HFFc6 (cell line): ENCODE data around the gene SNRNP70. TPM values are rescaled to one million over a fixed set of nuclear protein-coding genes. Genes with fewer than 3 reads are reported as not detected.
"Not testable (repeated sequence)": the region's sequence is repeated elsewhere in the genome, so short reads cannot be mapped to it uniquely, and the experiment has no call there.

Experiments
- DNase-seq: peaks from one replicate; pipeline ENCODE4 v3.0.0-alpha.2; 2018
- H3K27ac Mint-ChIP-seq: 2 replicates; pipeline ENCODE4 v1.8.0; 2020; ENCODE audit warnings: mild to moderate bottlenecking, mixed read lengths
- H3K27me3 Mint-ChIP-seq: 2 replicates; pipeline ENCODE4 v1.8.0; 2021; ENCODE audit warnings: mild to moderate bottlenecking, moderate library complexity, mixed read lengths; ENCODE audit not compliant: insufficient read depth
- H3K36me3 Mint-ChIP-seq: 2 replicates; pipeline ENCODE4 v1.8.0; 2021; ENCODE audit warnings: low read depth, mixed read lengths
- H3K4me1 Mint-ChIP-seq: 2 replicates; pipeline ENCODE4 v1.8.0; 2020; ENCODE audit warnings: low read depth, mixed read lengths
- H3K4me3 Mint-ChIP-seq: 2 replicates; pipeline ENCODE4 v1.8.0; 2020; ENCODE audit warnings: mild to moderate bottlenecking, moderate library complexity, mixed read lengths
- H3K9me3 Mint-ChIP-seq: 2 replicates; pipeline ENCODE4 v1.8.0; 2020; ENCODE audit warnings: mild to moderate bottlenecking, mixed read lengths
- long read RNA-seq: library from polyadenylated mRNA; unstranded; transcript quantifications from one replicate; pipeline ENCODE4 v2.0.0, GENCODE V29; 2019
- total RNA-seq, 6 experiments: library from RNA; stranded (reverse); fragmentation: NEBNext Ultra II Directional; extraction: Animal tissue kit (Norgen Biotek cat#: 25700); gene quantifications; 2 replicates in 1 of 6; 3 replicates in 5 of 6; pipeline ENCODE4 v1.2.3, GENCODE V29; 2021
- TF ChIP-seq, protein P1 (sequence below): fragments of 200-600 bp; sonication (generic); IDR thresholded peaks from 2 replicates; pipeline ENCODE4 v1.5.0; 2021; ENCODE audit warnings: antibody characterized with exemption, mild to moderate bottlenecking

SNRNP70 gene
- 100 to 1,000 TPM; 134 to 164 (median 156) TPM for total RNA-seq
- long read RNA-seq, transcript SNRNP70-206 (10 exons, 1,574 nt): major isoform, 6 of 17 reads
- long read RNA-seq, partial matches to known transcripts: 2 of 17 reads
- long read RNA-seq, other reads (novel, unspliced or antisense): 7 of 17 reads

DNA sequence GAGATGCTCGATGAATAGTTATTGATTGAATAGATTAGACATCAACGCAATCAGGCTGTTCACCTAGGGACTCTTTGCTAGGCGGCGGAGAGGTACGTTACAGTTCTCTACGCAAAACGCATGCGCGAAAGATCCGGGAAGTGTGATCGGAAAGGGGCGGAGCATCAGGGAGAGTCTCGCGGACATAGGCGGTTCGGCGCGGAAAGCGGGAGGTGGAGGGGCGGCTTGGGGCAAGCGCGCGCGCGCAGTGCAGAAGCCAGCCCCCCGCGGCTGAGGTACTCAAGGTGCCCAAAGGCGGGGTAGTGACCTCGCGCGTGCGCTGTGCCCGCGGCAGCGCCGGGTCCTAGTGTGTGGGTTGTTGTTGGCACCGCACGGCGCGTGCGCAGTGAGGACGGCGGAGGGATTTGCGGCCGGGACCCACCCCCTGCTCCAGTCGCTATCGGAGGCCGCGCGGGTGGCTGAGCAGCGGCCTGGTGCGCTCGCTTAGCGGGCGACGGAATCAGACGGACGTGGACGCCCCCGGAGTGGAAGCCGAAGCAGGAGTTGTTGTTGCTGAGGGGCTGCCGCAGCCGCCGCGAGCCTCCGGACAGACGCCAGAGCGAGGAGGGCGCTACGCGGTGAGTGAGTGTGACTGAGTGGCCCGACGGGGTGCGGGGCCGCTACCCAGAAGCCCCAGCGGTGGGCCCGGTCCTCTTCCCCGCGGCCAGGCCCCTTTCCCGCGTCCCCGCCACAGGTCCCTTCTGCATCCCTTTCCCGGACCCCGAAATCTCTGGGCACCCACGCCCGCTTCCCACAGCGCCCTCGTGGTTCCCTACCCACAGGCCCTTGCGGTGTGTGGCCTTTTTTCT is at the start of gene SNRNP70:
SNRNP70 (plus strand) TSS at position 432 of the 848 bp plus-strand sequence. CDS start 964 bp downstream, outside the sequence.
- peaks cover 29% of the 10 kb centered on the region for H3K4me1 Mint-ChIP-seq
- peak; percentile 99 for DNase-seq

DNA sequence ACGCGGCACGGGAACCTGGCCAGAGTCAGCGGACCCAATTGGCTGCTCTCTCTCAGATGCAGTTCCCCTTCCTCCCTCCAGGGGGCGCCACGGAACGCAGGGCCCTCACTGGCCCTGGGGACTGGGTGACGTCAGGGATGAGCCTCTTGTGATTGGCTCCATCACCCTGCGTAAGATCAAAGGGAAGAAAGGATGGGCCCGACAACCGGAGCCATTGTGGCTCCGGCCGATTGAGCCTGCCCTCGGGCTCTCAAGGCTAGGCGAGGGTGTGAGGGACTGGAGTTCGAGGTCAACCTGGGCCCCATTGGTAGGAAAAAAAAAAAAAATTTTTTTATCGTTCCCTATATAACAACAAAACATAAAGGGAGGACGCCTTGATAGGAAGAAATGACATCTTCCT is 48.4 kb upstream of the SNRNP70 start, which contains the start of gene CGB1:
CGB1 (minus strand) TSS at position 81 of the 400 bp plus-strand sequence. CDS start 184 bp downstream, outside the sequence.
- not testable (repeated sequence) for DNase-seq, H3K9me3 Mint-ChIP-seq, H3K4me3 Mint-ChIP-seq, H3K27me3 Mint-ChIP-seq, H3K36me3 Mint-ChIP-seq, H3K27ac Mint-ChIP-seq
- TF ChIP-seq, protein P1, sequence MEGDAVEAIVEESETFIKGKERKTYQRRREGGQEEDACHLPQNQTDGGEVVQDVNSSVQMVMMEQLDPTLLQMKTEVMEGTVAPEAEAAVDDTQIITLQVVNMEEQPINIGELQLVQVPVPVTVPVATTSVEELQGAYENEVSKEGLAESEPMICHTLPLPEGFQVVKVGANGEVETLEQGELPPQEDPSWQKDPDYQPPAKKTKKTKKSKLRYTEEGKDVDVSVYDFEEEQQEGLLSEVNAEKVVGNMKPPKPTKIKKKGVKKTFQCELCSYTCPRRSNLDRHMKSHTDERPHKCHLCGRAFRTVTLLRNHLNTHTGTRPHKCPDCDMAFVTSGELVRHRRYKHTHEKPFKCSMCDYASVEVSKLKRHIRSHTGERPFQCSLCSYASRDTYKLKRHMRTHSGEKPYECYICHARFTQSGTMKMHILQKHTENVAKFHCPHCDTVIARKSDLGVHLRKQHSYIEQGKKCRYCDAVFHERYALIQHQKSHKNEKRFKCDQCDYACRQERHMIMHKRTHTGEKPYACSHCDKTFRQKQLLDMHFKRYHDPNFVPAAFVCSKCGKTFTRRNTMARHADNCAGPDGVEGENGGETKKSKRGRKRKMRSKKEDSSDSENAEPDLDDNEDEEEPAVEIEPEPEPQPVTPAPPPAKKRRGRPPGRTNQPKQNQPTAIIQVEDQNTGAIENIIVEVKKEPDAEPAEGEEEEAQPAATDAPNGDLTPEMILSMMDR: peak; percentile 72
- peaks cover 17% of the 10 kb centered on the region for H3K4me1 Mint-ChIP-seq

More for the DNA sequence above, at the start of gene SNRNP70:
- Mint-ChIP-seq H3K27me3 (peaks cover 2% of the 10 kb centered on the region), H3K9me3 (no peaks in the 10 kb centered on the region), H3K27ac (peak within 1 kb of the TSS; percentile 94), H3K4me3 (peak within 1 kb of the TSS; percentile 96), H3K36me3 (peaks cover 21% of the 10 kb centered on the region)
- TF ChIP-seq, protein P1: no peak; the same call in 1 of the 2 replicates

- not testable (repeated sequence) for H3K9me3 Mint-ChIP-seq, H3K4me3 Mint-ChIP-seq, H3K36me3 Mint-ChIP-seq, H3K27me3 Mint-ChIP-seq, DNase-seq
- H3K4me1 Mint-ChIP-seq: peaks cover 30% of the 10 kb centered on the region
- peak overlapping the region; percentile 97; the same call in 1 of the 2 replicates for H3K27ac Mint-ChIP-seq
These were observed 47.1 kb upstream of the SNRNP70 start for GRCh38 chr19:49038111-49038510.

GRCh38 chr19:49038557-49039276 is 46.5 kb upstream of the SNRNP70 start:
- peak overlapping the region; percentile 97 for H3K27ac Mint-ChIP-seq
- DNase-seq: peak; percentile 70
- not testable (repeated sequence) for H3K36me3 Mint-ChIP-seq, H3K9me3 Mint-ChIP-seq, H3K27me3 Mint-ChIP-seq
- peaks cover 31% of the 10 kb centered on the region for H3K4me1 Mint-ChIP-seq
- peak overlapping the region; percentile 78 for H3K4me3 Mint-ChIP-seq

GRCh38 chr19:49039736-49040135 is 45.5 kb upstream of the SNRNP70 start:
- H3K4me1 Mint-ChIP-seq: peaks cover 31% of the 10 kb centered on the region
- H3K27ac Mint-ChIP-seq, DNase-seq, H3K4me3 Mint-ChIP-seq, H3K9me3 Mint-ChIP-seq, H3K27me3 Mint-ChIP-seq, H3K36me3 Mint-ChIP-seq: not testable (repeated sequence)

GRCh38 chr19:49042177-49042576 is 43.1 kb upstream of the SNRNP70 start:
- TF ChIP-seq, protein P1: no peak
- H3K9me3 Mint-ChIP-seq: no peaks in the 10 kb centered on the region
- H3K27ac Mint-ChIP-seq: peak overlapping the region; percentile 78
- peak overlapping the region; percentile 52; the same call in 1 of the 2 replicates for H3K4me3 Mint-ChIP-seq
- no peaks in the 10 kb centered on the region for H3K36me3 Mint-ChIP-seq
- peaks cover 7% of the 10 kb centered on the region for H3K27me3 Mint-ChIP-seq
- H3K4me1 Mint-ChIP-seq: peaks cover 31% of the 10 kb centered on the region
- no peak for DNase-seq

GRCh38 chr19:49042666-49043065 is 42.6 kb upstream of the SNRNP70 start:
- H3K27me3 Mint-ChIP-seq, H3K9me3 Mint-ChIP-seq: not testable (repeated sequence)

DNA sequence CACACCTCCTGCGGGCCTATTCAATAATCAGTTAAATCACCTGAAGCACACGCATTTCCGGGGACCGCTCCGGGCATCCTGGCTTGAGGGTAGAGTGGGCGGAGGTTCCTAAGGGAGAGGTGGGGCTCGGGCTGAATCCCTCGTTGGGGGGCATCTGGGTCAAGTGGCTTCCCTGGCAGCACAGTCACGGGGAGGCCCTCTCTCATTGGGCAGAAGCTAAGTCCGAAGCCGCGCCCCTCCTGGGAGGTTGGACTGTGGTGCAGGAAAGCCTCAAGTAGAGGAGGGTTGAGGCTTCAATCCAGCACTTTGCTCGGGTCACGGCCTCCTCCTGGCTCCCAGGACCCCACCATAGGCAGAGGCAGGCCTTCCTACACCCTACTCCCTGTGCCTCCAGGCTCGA is 41.7 kb upstream of the SNRNP70 start, which contains the start of gene CGB5:
CGB5 (plus strand) TSS at position 301 of the 400 bp plus-strand sequence. CDS start 362 bp downstream, outside the sequence.
- not testable (repeated sequence) for H3K27ac Mint-ChIP-seq, H3K36me3 Mint-ChIP-seq, H3K27me3 Mint-ChIP-seq, DNase-seq, H3K9me3 Mint-ChIP-seq, H3K4me3 Mint-ChIP-seq
- H3K4me1 Mint-ChIP-seq: peaks cover 23% of the 10 kb centered on the region

More at GRCh38 chr19:49042666-49043065, 42.6 kb upstream of the SNRNP70 start:
- peaks cover 31% of the 10 kb centered on the region for H3K4me1 Mint-ChIP-seq
- H3K27ac Mint-ChIP-seq, H3K4me3 Mint-ChIP-seq, H3K36me3 Mint-ChIP-seq, DNase-seq: not testable (repeated sequence)

- Mint-ChIP-seq H3K27ac (peak within 1 kb of the TSS; percentile 98; the same call in 1 of the 2 replicates), H3K4me1 (peaks cover 19% of the 10 kb centered on the region)
- not testable (repeated sequence) for DNase-seq, H3K27me3 Mint-ChIP-seq, H3K4me3 Mint-ChIP-seq, H3K36me3 Mint-ChIP-seq, H3K9me3 Mint-ChIP-seq
These were observed 36.2 kb upstream of the SNRNP70 start, which contains the start of gene CGB8 for GRCh38 chr19:49049011-49049410. CGB8 (minus strand) TSS chr19:49049111; CDS start chr19:49048739, 372 bp downstream.

- peaks cover 19% of the 10 kb centered on the region for H3K4me1 Mint-ChIP-seq
These were observed 35.4 kb upstream of the SNRNP70 start for GRCh38 chr19:49049834-49050233.

More at GRCh38 chr19:49049834-49050233, 35.4 kb upstream of the SNRNP70 start:
- Mint-ChIP-seq H3K27ac (peak overlapping the region; percentile 98; the same call in 1 of the 2 replicates), H3K4me3 (peak overlapping the region; percentile 79; the same call in 1 of the 2 replicates)
- DNase-seq, H3K27me3 Mint-ChIP-seq, H3K9me3 Mint-ChIP-seq, H3K36me3 Mint-ChIP-seq: not testable (repeated sequence)
